Stromal cell of bone marrow (primary cell): ENCODE results near the gene SLC25A11.
"Not testable (repeated sequence)": the region's sequence is repeated elsewhere in the genome, so short reads cannot be mapped to it uniquely, and the experiment has no call there.

Experiments used
- DNase-seq: peaks from one replicate; pipeline ENCODE4 v3.0.0-alpha.2; 2012; ENCODE audit warnings: low read depth

SLC25A11 gene

GRCh38 chr17:4945176-4945943, 5.5 kb upstream of the SLC25A11 start:
- DNase-seq = peak; percentile 86

- no peak for DNase-seq
Measured at GRCh38 chr17:4944554-4945175, 4.8 kb upstream of the SLC25A11 start.

GRCh38 chr17:4944163-4944553, 4.3 kb upstream of the SLC25A11 start:
- DNase-seq = no peak

- DNase-seq = no peak
Measured at GRCh38 chr17:4942760-4943508, 3.1 kb upstream of the SLC25A11 start.

GRCh38 chr17:4941319-4941610, 1.4 kb upstream of the SLC25A11 start:
- no peak for DNase-seq

GRCh38 chr17:4940555-4941318, 891 bp upstream of the SLC25A11 start:
- no peak for DNase-seq

- DNase-seq = no peak
Measured at GRCh38 chr17:4939546-4939795, 375 bp downstream of the SLC25A11 start.

GRCh38 chr17:4938688-4939545, 929 bp downstream of the SLC25A11 start:
- DNase-seq = no peak

- no peak for DNase-seq
Measured at GRCh38 chr17:4938069-4938491, 1.8 kb downstream of the SLC25A11 start.

GRCh38 chr17:4937553-4937952, 2.3 kb downstream of the SLC25A11 start:
- DNase-seq = no peak

GRCh38 chr17:4936436-4936835, 3.4 kb downstream of the SLC25A11 start:
- DNase-seq = no peak

- no peak for DNase-seq
Measured at GRCh38 chr17:4935650-4936049, 4.2 kb downstream of the SLC25A11 start.

- no peak for DNase-seq
Measured at GRCh38 chr17:4934173-4934979, 5.5 kb downstream of the SLC25A11 start.

- no peak for DNase-seq
Measured at GRCh38 chr17:4933646-4934045, 6.2 kb downstream of the SLC25A11 start.

- DNase-seq = no peak
Measured at GRCh38 chr17:4932756-4933155, 7.1 kb downstream of the SLC25A11 start.

GRCh38 chr17:4931963-4932362, 7.9 kb downstream of the SLC25A11 start, which contains the start of gene GP1BA:
GP1BA (plus strand) TSS chr17:4932277; CDS start chr17:4932605, 328 bp downstream.
- no peak for DNase-seq

- DNase-seq = no peak
Measured at GRCh38 chr17:4928881-4929280, 11.0 kb downstream of the SLC25A11 start.

GRCh38 chr17:4926577-4927335, 13.1 kb downstream of the SLC25A11 start:
- not testable (repeated sequence) for DNase-seq

GRCh38 chr17:4921320-4921719, 18.5 kb downstream of the SLC25A11 start:
- DNase-seq = no peak
